GM04504 (cell line): ENCODE results near the gene AVPI1.
"Not testable (repeated sequence)": the region's sequence is repeated elsewhere in the genome, so short reads cannot be mapped to it uniquely, and the experiment has no call there.

Experiments used
- DNase-seq: peaks from one replicate; pipeline ENCODE4 v3.0.0-alpha.2; 2012; ENCODE audit warnings: low read depth

AVPI1 gene

GRCh38 chr10:97682042-97682441, 5.0 kb downstream of the AVPI1 start:
- no peak for DNase-seq

- DNase-seq, result no peak
Measured at GRCh38 chr10:97679594-97679993, 7.4 kb downstream of the AVPI1 start.

- DNase-seq, result no peak
Measured at GRCh38 chr10:97676770-97677581, 10.1 kb downstream of the AVPI1 start.

GRCh38 chr10:97675222-97675621, 11.8 kb downstream of the AVPI1 start:
- no peak for DNase-seq

GRCh38 chr10:97673736-97674525, 13.1 kb downstream of the AVPI1 start:
- no peak for DNase-seq

GRCh38 chr10:97669571-97669970, 17.5 kb downstream of the AVPI1 start:
- DNase-seq, result no peak

GRCh38 chr10:97667463-97667862, 19.6 kb downstream of the AVPI1 start:
- DNase-seq, result no peak

- no peak for DNase-seq
Measured at GRCh38 chr10:97666992-97667391, 20.0 kb downstream of the AVPI1 start.

- DNase-seq, result no peak
Measured at GRCh38 chr10:97664282-97664850, 22.7 kb downstream of the AVPI1 start.

GRCh38 chr10:97659589-97659988, 27.5 kb downstream of the AVPI1 start:
- DNase-seq, result peak; percentile 37

- no peak for DNase-seq
Measured at GRCh38 chr10:97656777-97657176, 30.3 kb downstream of the AVPI1 start.

GRCh38 chr10:97651773-97652172, 35.3 kb downstream of the AVPI1 start:
- no peak for DNase-seq

GRCh38 chr10:97650726-97651125, 36.3 kb downstream of the AVPI1 start:
- no peak for DNase-seq

GRCh38 chr10:97649405-97649750, 37.7 kb downstream of the AVPI1 start:
- not testable (repeated sequence) for DNase-seq

- DNase-seq, result peak; percentile 85
Measured at GRCh38 chr10:97648562-97649404, 38.3 kb downstream of the AVPI1 start.

- DNase-seq, result no peak
Measured at GRCh38 chr10:97647556-97647955, 39.5 kb downstream of the AVPI1 start.

- DNase-seq, result no peak
Measured at GRCh38 chr10:97644936-97645335, 42.1 kb downstream of the AVPI1 start.

GRCh38 chr10:97643441-97643985, 43.5 kb downstream of the AVPI1 start:
- DNase-seq, result no peak

- DNase-seq, result not testable (repeated sequence)
Measured at GRCh38 chr10:97642471-97643159, 44.4 kb downstream of the AVPI1 start.

- DNase-seq, result peak; percentile 44
Measured at GRCh38 chr10:97640868-97641811, 45.9 kb downstream of the AVPI1 start.
